Naive thymus-derived CD8-positive, alpha-beta T cell (primary cell): Measurements from ENCODE around the gene RHOD. TPM values are rescaled to one million over a fixed set of nuclear protein-coding genes. Genes with fewer than 3 reads are reported as not detected.

Source experiments
- ATAC-seq, 2 donors: fragments of 150-1000 bp; cut with Tn5 transposase in 1 of 2; sonication (Bioruptor Pico), chemical (Tn5 transposase) in 1 of 2; 1 replicate in 1 of 2; 2 replicates in 1 of 2; pipeline ENCODE4 v1.10.0; 2021; ENCODE audit warnings: mild to moderate bottlenecking in 2 of 2, moderate library complexity in 2 of 2
- POLR2A ChIA-PET: fragments of 350-600 bp; sonication (Branson Sonifier 250); formaldehyde crosslinking; loops from one replicate; lab custom pipeline; 2021; ENCODE audit warnings: antibody characterized with exemption; lab: Charles Lee
- DNase-seq, 10 donors: peaks; one replicate each; pipeline versions ENCODE4 v3.0.0 to v3.0.0-alpha.2; 2020 to 2022
- H3K27ac Mint-ChIP-seq, 10 donors: one replicate each; pipeline ENCODE4 v1.8.0; 2020 to 2022; ENCODE audit warnings: mild to moderate bottlenecking in 10 of 10, mixed read lengths in 10 of 10, moderate library complexity in 4 of 10, inconsistent platforms in 1 of 10
- H3K27me3 Mint-ChIP-seq, 5 donors: one replicate each; pipeline ENCODE4 v1.8.0; 2021 to 2022; ENCODE audit warnings: mixed read lengths in 5 of 5
- H3K36me3 Mint-ChIP-seq, 3 donors: one replicate each; pipeline ENCODE4 v1.8.0; 2020 to 2022; ENCODE audit warnings: mixed read lengths in 3 of 3, mild to moderate bottlenecking in 2 of 3, inconsistent platforms in 1 of 3
- H3K4me1 Mint-ChIP-seq, 4 donors: one replicate each; pipeline ENCODE4 v1.8.0; 2021 to 2022; ENCODE audit warnings: mixed read lengths in 4 of 4
- H3K4me3 Mint-ChIP-seq, 10 donors: one replicate each; pipeline ENCODE4 v1.8.0; 2020 to 2022; ENCODE audit warnings: mild to moderate bottlenecking in 10 of 10, mixed read lengths in 10 of 10, moderate library complexity in 6 of 10, inconsistent platforms in 1 of 10
- H3K9me3 Mint-ChIP-seq, 9 donors: one replicate each; pipeline ENCODE4 v1.8.0; 2020 to 2022; ENCODE audit warnings: mixed read lengths in 9 of 9, mild to moderate bottlenecking in 3 of 9, inconsistent platforms in 1 of 9, moderate library complexity in 1 of 9
- polyA plus RNA-seq, 3 donors: library from polyadenylated mRNA; unstranded; fragments of 300-500 nt; fragmentation: Illumina TruSeq; gene quantifications; one replicate each; pipeline ENCODE4 v1.2.3, GENCODE V29; 2021
- total RNA-seq, 8 experiments: library from RNA in 2 of 8; stranded (reverse) in 2 of 8; gene quantifications; one replicate each; pipeline ENCODE4 v1.2.3 and lab custom pipeline; 2021 to 2026

Gene RHOD
- total and polyA plus RNA-seq, 5 experiments from 2014 or later: 0.17 to 0.99 (median 0.48) TPM; not detected in 2

GRCh38 chr11:67054346-67054835, 2.3 kb upstream of the RHOD start:
- no peaks in the 10 kb centered on the region for H3K9me3 Mint-ChIP-seq
- H3K4me1 Mint-ChIP-seq: peaks cover 5 to 22% (median 12%) of the 10 kb centered on the region in 4 donors
- DNase-seq (no peak), ATAC-seq (no peak)
- peak overlapping the region in 1 of 10 donors; percentile 24 for H3K27ac Mint-ChIP-seq
- peaks cover 3 to 30% (median 10%) of the 10 kb centered on the region in 5 donors for H3K27me3 Mint-ChIP-seq
- no peaks in the 10 kb centered on the region for H3K36me3 Mint-ChIP-seq
- POLR2A ChIA-PET: no interaction called here
- H3K4me3 Mint-ChIP-seq: no peak overlapping the region

GRCh38 chr11:67054836-67055523, 1.7 kb upstream of the RHOD start:
- peak in 1 of 10 donors; percentile 6 for DNase-seq
- Mint-ChIP-seq H3K27ac (no peak overlapping the region), H3K9me3 (no peaks in the 10 kb centered on the region), H3K36me3 (no peaks in the 10 kb centered on the region), H3K27me3 (peaks cover 3 to 29% (median 10%) of the 10 kb centered on the region in 5 donors), H3K4me3 (peak overlapping the region in 1 of 10 donors; percentile 72), H3K4me1 (peaks cover 5 to 22% (median 12%) of the 10 kb centered on the region in 4 donors)
- ATAC-seq: peak in 1 of 2 donors; percentile 9
- POLR2A ChIA-PET: no interaction called here

- no peaks in the 10 kb centered on the region for H3K9me3 Mint-ChIP-seq
- peaks cover 3 to 27% (median 10%) of the 10 kb centered on the region in 5 donors for H3K27me3 Mint-ChIP-seq
- ATAC-seq (no peak), DNase-seq (no peak)
- POLR2A ChIA-PET: no interaction called here
- H3K4me1 Mint-ChIP-seq: peaks cover 5 to 22% (median 12%) of the 10 kb centered on the region in 4 donors
- peak overlapping the region; percentile 46 to 83 (median 74) for H3K4me3 Mint-ChIP-seq
- H3K36me3 Mint-ChIP-seq: no peaks in the 10 kb centered on the region
- no peak overlapping the region for H3K27ac Mint-ChIP-seq
Observed at GRCh38 chr11:67055812-67056211, 835 bp upstream of the RHOD start.

- no peak for DNase-seq
- Mint-ChIP-seq H3K4me1 (peaks cover 5 to 22% (median 12%) of the 10 kb centered on the region in 4 donors), H3K27me3 (peaks cover 0 to 15% (median 5%) of the 10 kb centered on the region in 5 donors), H3K4me3 (peak overlapping the region; percentile 40 to 75 (median 59)), H3K27ac (peak overlapping the region in 1 of 10 donors; percentile 44), H3K36me3 (no peaks in the 10 kb centered on the region), H3K9me3 (no peaks in the 10 kb centered on the region)
- POLR2A ChIA-PET: no interaction called here
- no peak for ATAC-seq
Observed at GRCh38 chr11:67057205-67057672, 592 bp downstream of the RHOD start.

- H3K27me3 Mint-ChIP-seq: peaks cover 0 to 11% (median 5%) of the 10 kb centered on the region in 5 donors
- H3K4me1 Mint-ChIP-seq: peaks cover 5 to 22% (median 12%) of the 10 kb centered on the region in 4 donors
- ATAC-seq (no peak), DNase-seq (no peak)
- POLR2A ChIA-PET: no interaction called here
- no peak overlapping the region for H3K27ac Mint-ChIP-seq
- no peaks in the 10 kb centered on the region for H3K9me3 Mint-ChIP-seq
- peak overlapping the region in 1 of 10 donors; percentile 28 for H3K4me3 Mint-ChIP-seq
- no peaks in the 10 kb centered on the region for H3K36me3 Mint-ChIP-seq
Observed at GRCh38 chr11:67058506-67058905, 1.9 kb downstream of the RHOD start.

GRCh38 chr11:67059671-67060070, 3.0 kb downstream of the RHOD start:
- Mint-ChIP-seq H3K27me3 (peaks cover 0 to 3% (median 0%) of the 10 kb centered on the region in 5 donors), H3K36me3 (no peaks in the 10 kb centered on the region), H3K4me3 (no peak overlapping the region), H3K27ac (no peak overlapping the region), H3K4me1 (peaks cover 5 to 16% (median 12%) of the 10 kb centered on the region in 4 donors), H3K9me3 (no peaks in the 10 kb centered on the region)
- no peak for DNase-seq
- POLR2A ChIA-PET: no interaction called here
- ATAC-seq: no peak

GRCh38 chr11:67060111-67060522, 3.5 kb downstream of the RHOD start:
- ATAC-seq (no peak), DNase-seq (no peak)
- Mint-ChIP-seq H3K9me3 (no peaks in the 10 kb centered on the region), H3K4me3 (no peak overlapping the region), H3K36me3 (no peaks in the 10 kb centered on the region), H3K4me1 (peaks cover 5 to 16% (median 12%) of the 10 kb centered on the region in 4 donors), H3K27ac (no peak overlapping the region), H3K27me3 (peaks cover 0 to 3% (median 0%) of the 10 kb centered on the region in 5 donors)
- POLR2A ChIA-PET: no interaction called here

- no peaks in the 10 kb centered on the region for H3K9me3 Mint-ChIP-seq
- POLR2A ChIA-PET: interaction anchor here (0.6 kb wide), 1 partner anchor 588 kb away, joined by 3 read pairs; the partner anchor contains the start of gene ACY3
- no peak overlapping the region for H3K27ac Mint-ChIP-seq
- no peak overlapping the region for H3K4me3 Mint-ChIP-seq
- DNase-seq (no peak), ATAC-seq (no peak)
- no peaks in the 10 kb centered on the region for H3K4me1 Mint-ChIP-seq
- H3K36me3 Mint-ChIP-seq: no peaks in the 10 kb centered on the region
- H3K27me3 Mint-ChIP-seq: no peaks in the 10 kb centered on the region
Observed at GRCh38 chr11:67062526-67063373, 6.1 kb downstream of the RHOD start.

GRCh38 chr11:67066333-67066709, 9.7 kb downstream of the RHOD start:
- Mint-ChIP-seq H3K27me3 (peaks cover 0 to 3% (median 0%) of the 10 kb centered on the region in 5 donors), H3K36me3 (no peaks in the 10 kb centered on the region), H3K4me3 (no peak overlapping the region), H3K4me1 (no peaks in the 10 kb centered on the region), H3K27ac (no peak overlapping the region), H3K9me3 (no peaks in the 10 kb centered on the region)
- no peak for DNase-seq
- POLR2A ChIA-PET: no interaction called here
- no peak for ATAC-seq

- H3K27me3 Mint-ChIP-seq: peaks cover 0 to 4% (median 3%) of the 10 kb centered on the region in 5 donors
- POLR2A ChIA-PET: no interaction called here
Observed at GRCh38 chr11:67071420-67072284, 15.0 kb downstream of the RHOD start.

GRCh38 chr11:67072295-67072694, 15.6 kb downstream of the RHOD start:
- Mint-ChIP-seq H3K36me3 (no peaks in the 10 kb centered on the region), H3K9me3 (no peaks in the 10 kb centered on the region), H3K27ac (no peak overlapping the region), H3K4me1 (peaks cover 2 to 8% (median 6%) of the 10 kb centered on the region in 4 donors), H3K4me3 (peak overlapping the region in 1 of 10 donors; percentile 66), H3K27me3 (peaks cover 0 to 4% (median 3%) of the 10 kb centered on the region in 5 donors)
- ATAC-seq (no peak), DNase-seq (no peak)
- POLR2A ChIA-PET: no interaction called here

More at GRCh38 chr11:67071420-67072284, 15.0 kb downstream of the RHOD start:
- H3K36me3 Mint-ChIP-seq: no peaks in the 10 kb centered on the region
- H3K4me3 Mint-ChIP-seq: peak overlapping the region; percentile 28 to 74 (median 60)
- DNase-seq (peak; percentile 35 to 81 (median 64)), ATAC-seq (peak; percentile 85 to 98)
- H3K9me3 Mint-ChIP-seq: no peaks in the 10 kb centered on the region
- H3K4me1 Mint-ChIP-seq: peaks cover 2 to 6% (median 6%) of the 10 kb centered on the region in 4 donors
- no peak overlapping the region for H3K27ac Mint-ChIP-seq

- no peaks in the 10 kb centered on the region for H3K36me3 Mint-ChIP-seq
Observed at GRCh38 chr11:67073908-67074307, 17.3 kb downstream of the RHOD start.

More at GRCh38 chr11:67073908-67074307, 17.3 kb downstream of the RHOD start:
- Mint-ChIP-seq H3K4me3 (no peak overlapping the region), H3K4me1 (peaks cover 2 to 8% (median 6%) of the 10 kb centered on the region in 4 donors), H3K9me3 (no peaks in the 10 kb centered on the region), H3K27ac (no peak overlapping the region), H3K27me3 (peaks cover 0 to 7% (median 2%) of the 10 kb centered on the region in 5 donors)
- no peak for ATAC-seq
- DNase-seq: no peak
- POLR2A ChIA-PET: interaction anchor here (0.7 kb wide), 1 partner anchor 94 kb away, joined by 3 read pairs; no protein-coding TSS in a partner anchor
